ENCODE results near the gene MAPKBP1.
A peak's percentile ranks its signal among the peaks of the same experiment; 100 is the strongest.

MAPKBP1 gene

DNA sequence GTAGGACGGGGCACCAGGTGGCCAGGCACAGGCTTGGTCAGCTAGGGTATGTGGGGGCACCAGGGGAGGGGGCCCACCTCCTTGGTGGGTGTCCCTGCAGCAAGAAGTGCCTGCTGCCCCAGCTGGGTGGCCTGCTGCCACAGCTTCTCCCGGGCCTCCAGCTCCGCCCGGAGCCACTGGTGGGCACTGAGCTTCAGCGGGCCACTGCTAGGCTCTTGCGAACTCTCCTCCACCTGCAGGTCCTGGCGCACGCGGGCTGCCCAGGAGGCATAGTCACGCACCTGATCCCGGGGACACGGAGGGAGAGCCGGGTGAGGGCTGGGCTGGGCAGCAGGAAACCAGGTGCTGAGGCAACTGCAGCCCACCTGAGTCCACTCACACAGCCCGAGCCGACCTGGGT, 94.0 kb downstream of the MAPKBP1 start:
- DNase-seq (ENCODE audit: low read depth): no peak

DNA sequence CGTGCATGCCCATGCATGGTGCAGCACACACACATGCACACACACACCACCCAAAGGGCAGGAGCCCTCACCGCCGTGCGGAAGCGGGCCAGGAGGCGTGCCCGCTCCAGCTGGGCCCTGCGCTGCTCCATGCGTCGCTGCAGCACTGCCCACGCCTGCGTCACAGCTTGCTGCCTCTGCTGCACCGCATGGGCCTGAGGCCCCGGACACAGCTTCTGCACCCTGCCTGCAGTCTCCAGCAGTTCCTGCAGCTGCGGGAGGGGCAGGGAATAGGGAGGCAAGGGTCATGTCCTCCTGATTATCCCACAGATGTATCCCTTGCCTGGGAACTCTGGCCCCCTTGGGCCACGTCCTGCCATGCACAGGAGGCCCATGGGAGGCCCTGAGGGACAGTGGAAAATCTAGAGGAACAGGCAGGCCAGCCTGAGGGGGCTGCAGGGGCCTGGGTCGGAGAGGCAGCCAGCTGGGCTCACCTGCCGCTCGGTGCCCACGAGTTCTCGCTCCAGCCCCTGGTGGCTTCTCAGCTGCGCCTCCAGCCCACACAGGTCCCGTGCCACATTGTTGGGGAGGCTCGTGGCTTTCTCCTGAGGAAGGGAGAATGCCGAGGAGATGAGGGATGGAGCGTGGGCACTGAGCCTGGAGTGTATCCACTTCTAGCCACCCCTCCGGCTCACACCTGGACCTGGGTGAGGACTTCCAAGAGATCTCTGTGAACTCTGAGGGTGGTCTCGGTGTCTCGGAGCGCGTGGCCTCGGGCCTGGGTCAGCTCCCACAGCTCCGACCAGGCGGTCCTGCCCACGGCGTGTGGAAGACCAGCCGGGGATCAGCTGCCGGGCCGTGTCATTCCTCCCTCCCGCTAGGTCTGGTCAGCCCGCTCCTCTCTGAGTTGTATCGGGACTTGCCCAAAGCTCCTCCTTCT, 95.7 kb downstream of the MAPKBP1 start:
- no peak for DNase-seq (ENCODE audit: low read depth)

DNA sequence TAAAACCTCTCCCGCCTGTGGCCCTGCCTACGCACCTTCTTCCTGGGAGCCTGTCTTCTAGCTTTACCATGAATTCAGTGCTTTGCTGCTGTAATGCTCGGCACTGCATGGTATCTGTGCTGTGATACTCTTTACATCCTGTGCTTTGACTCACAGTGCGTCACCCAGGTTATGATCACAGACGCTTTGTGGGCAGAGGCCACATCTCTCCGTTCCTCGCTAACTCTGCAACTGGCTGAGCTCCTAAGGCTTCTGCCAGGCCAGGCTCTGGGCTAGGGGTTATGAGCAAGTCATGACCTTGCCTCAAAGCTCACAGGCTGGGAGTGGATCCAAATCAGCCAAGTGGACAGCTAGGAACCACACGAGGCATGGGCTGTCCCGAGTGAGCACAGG, 96.4 kb downstream of the MAPKBP1 start:
- peak; percentile 61 for DNase-seq (ENCODE audit: low read depth)

GRCh38 chr15:41871175-41871905, 97.1 kb downstream of the MAPKBP1 start:
- DNase-seq (ENCODE audit: low read depth): no peak

DNA sequence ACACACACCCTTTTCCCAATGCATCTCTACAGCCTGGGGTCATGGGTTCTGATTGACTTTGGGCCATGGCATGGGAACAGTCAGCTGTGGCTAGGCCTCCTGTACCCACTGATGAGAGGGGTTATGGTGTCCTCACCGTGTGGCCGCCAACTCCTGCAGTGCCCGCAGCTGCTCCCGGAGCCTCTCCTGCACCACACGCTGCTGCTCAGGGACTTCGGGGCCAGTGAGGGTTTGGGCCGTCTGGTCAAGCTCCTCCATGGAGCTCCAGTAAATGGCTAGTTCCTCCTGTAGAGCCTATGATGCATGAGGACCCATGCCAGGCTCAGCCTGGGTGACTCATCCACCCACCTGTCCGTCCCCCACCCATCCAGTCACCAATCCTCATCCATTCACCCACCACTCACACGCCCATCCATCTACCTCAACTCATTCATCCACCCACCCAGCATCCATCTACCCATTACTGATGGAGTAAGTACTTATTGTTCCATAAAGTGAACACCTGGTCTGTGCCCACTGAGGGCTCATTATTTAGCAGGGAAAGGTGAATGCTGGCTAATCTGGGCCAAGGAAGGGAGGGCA, 98.0 kb downstream of the MAPKBP1 start:
- DNase-seq (ENCODE audit: low read depth): no peak

- no peak for DNase-seq (ENCODE audit: low read depth)
Measured at GRCh38 chr15:41873711-41874110, 99.4 kb downstream of the MAPKBP1 start.

GRCh38 chr15:41874736-41875135, 100.5 kb downstream of the MAPKBP1 start:
- DNase-seq (ENCODE audit: low read depth): no peak

- DNase-seq (ENCODE audit: low read depth): no peak
Measured at GRCh38 chr15:41876007-41876406, 101.7 kb downstream of the MAPKBP1 start.

DNA sequence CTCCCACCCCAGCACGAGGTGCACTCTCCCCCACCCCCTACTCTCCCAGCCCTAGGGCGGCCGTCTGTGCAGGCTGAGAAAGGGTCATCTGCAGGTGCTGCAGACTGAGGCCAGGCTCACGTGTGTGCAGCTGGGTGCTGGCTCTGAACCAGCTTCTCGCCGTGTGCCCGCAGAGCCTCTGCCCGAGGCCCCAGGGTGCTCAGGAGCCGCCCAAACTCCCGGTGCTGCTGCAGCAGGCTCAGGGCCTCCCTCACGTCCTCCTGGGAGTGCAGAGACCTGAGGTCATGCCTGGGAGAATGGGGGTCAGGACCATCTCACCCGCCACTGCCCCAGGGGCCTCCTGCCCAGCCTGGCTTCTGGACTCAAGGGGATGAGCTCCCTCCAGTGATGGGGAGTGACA, 102.4 kb downstream of the MAPKBP1 start:
- DNase-seq (ENCODE audit: low read depth): no peak

All from EH (cell line).